Small intestine (tissue), 7 donors: ENCODE measurements around the gene RGS18. TPM values are rescaled to one million over a fixed set of nuclear protein-coding genes. Genes with fewer than 3 reads are reported as not detected.
"Not testable (repeated sequence)": the region's sequence is repeated elsewhere in the genome, so short reads cannot be mapped to it uniquely, and the experiment has no call there.

Experiments used
- DNase-seq, 2 donors: peaks; one replicate each; pipeline versions ENCODE4 v3.0.0 to v3.0.0-alpha.2; 2013
- FAIRE-seq: peaks from 2 replicates; lab custom pipeline; 2012; peaks lifted over from hg19 to GRCh38; lab: Jason Lieb, UNC
- H3K27ac ChIP-seq, 3 donors: one replicate each; pipeline ENCODE4 v1.5.1; 2013; ENCODE audit warnings: low read length in 2 of 3, mild to moderate bottlenecking in 2 of 3, control low read depth in 1 of 3, inconsistent platforms in 1 of 3, low read depth in 1 of 3, moderate library complexity in 1 of 3
- H3K27me3 ChIP-seq, 3 donors: one replicate each; pipeline ENCODE4 v1.6.1; 2013; ENCODE audit warnings: low read length in 3 of 3, inconsistent platforms in 1 of 3; ENCODE audit not compliant: control insufficient read depth in 3 of 3, insufficient read depth in 3 of 3
- H3K36me3 ChIP-seq, 3 donors: one replicate each; pipeline ENCODE4 v1.6.1; 2013; ENCODE audit warnings: low read length in 3 of 3, inconsistent platforms in 1 of 3, low read depth in 1 of 3, mild to moderate bottlenecking in 1 of 3, moderate library complexity in 1 of 3; ENCODE audit not compliant: control insufficient read depth in 3 of 3, insufficient read depth in 2 of 3
- H3K4me1 ChIP-seq, 3 donors: one replicate each; pipeline ENCODE4 v1.6.1; 2013; ENCODE audit warnings: low read length in 2 of 3, inconsistent platforms in 1 of 3, low read depth in 1 of 3, mild to moderate bottlenecking in 1 of 3, moderate library complexity in 1 of 3; ENCODE audit not compliant: control insufficient read depth in 3 of 3, insufficient read depth in 2 of 3
- H3K4me3 ChIP-seq, 3 donors: one replicate each; pipeline ENCODE4 v1.5.1; 2013; ENCODE audit warnings: low read length in 3 of 3, control low read depth in 1 of 3, inconsistent platforms in 1 of 3, low read depth in 1 of 3, mild to moderate bottlenecking in 1 of 3, moderate library complexity in 1 of 3
- H3K9me3 ChIP-seq, 2 donors: one replicate each; pipeline ENCODE4 v1.6.1; 2013; ENCODE audit warnings: low read depth in 1 of 2, low read length in 1 of 2; ENCODE audit not compliant: control insufficient read depth in 2 of 2, insufficient read depth in 1 of 2
- WGBS, 3 donors: extraction: QIAGEN DNeasy Blood & Tissue Kit; methylation state at CpG; one replicate each; pipeline ENCODE4 v1.1.7; 2013; 5-methylcytosine and 5-hydroxymethylcytosine counted together
- polyA plus RNA-seq, 4 donors: library from polyadenylated mRNA; stranded (reverse) in 3 of 4; unstranded in 1 of 4; fragments of 200-250 nt in 3 of 4; fragments of 120-200 nt in 1 of 4; gene quantifications; one replicate each; pipeline versions ENCODE4 v1.2.1 to v1.2.3, GENCODE V29; 2013
- donor health status: healthy with polysubstance abuse.
- donor health status: control.
- donor health status: control.
- donor health status: Bipolar disorder and iron deficiency.
- donor health status: healthy.

Gene RGS18
- polyA plus RNA-seq, 4 donors, result 0.48 to 4.9 (median 2.5) TPM

- FAIRE-seq (no peak), DNase-seq (no peak)
- H3K4me3 ChIP-seq, result no peak overlapping the region
- H3K4me1 ChIP-seq, result no peaks in the 10 kb centered on the region
- no peaks in the 10 kb centered on the region for H3K36me3 ChIP-seq
- H3K27ac ChIP-seq, result no peak overlapping the region
- no peaks in the 10 kb centered on the region for H3K27me3 ChIP-seq
- no peaks in the 10 kb centered on the region for H3K9me3 ChIP-seq
These were observed 1.2 kb upstream of the RGS18 start for GRCh38 chr1:192157067-192157466.

- WGBS, 3 donors, result 52 to 71% (median 61%) methylated on average over 4 of the region's 4 CpGs
- Histone ChIP-seq H3K27me3 (no peaks in the 10 kb centered on the region), H3K4me3 (no peak overlapping the region), H3K27ac (no peak overlapping the region), H3K9me3 (no peaks in the 10 kb centered on the region), H3K36me3 (no peaks in the 10 kb centered on the region), H3K4me1 (no peaks in the 10 kb centered on the region)
- no peak for FAIRE-seq
- no peak for DNase-seq
These were observed 752 bp downstream of the RGS18 start for GRCh38 chr1:192159014-192159413.

GRCh38 chr1:192159781-192160180, 1.5 kb downstream of the RGS18 start:
- H3K4me1 ChIP-seq, result no peaks in the 10 kb centered on the region
- 61 to 63% (median 61%) methylated on average over 2 of the region's 2 CpGs for WGBS, 3 donors
- H3K27ac ChIP-seq, result no peak overlapping the region
- H3K9me3 ChIP-seq, result peaks cover 0 to under 1% of the 10 kb centered on the region in 2 donors
- DNase-seq (no peak), FAIRE-seq (no peak)
- no peak overlapping the region for H3K4me3 ChIP-seq
- no peaks in the 10 kb centered on the region for H3K27me3 ChIP-seq
- no peaks in the 10 kb centered on the region for H3K36me3 ChIP-seq

GRCh38 chr1:192160196-192160595, 1.9 kb downstream of the RGS18 start:
- FAIRE-seq, result no peak
- Histone ChIP-seq H3K4me3 (no peak overlapping the region), H3K36me3 (no peaks in the 10 kb centered on the region), H3K27me3 (no peaks in the 10 kb centered on the region), H3K27ac (no peak overlapping the region), H3K4me1 (no peaks in the 10 kb centered on the region), H3K9me3 (peaks cover 0 to 4% of the 10 kb centered on the region in 2 donors)
- DNase-seq, result no peak
- WGBS, 3 donors, result 54 to 77% (median 73%) methylated on average over 1 of the region's 1 CpG

GRCh38 chr1:192161976-192162375, 3.7 kb downstream of the RGS18 start:
- Histone ChIP-seq H3K27me3 (no peaks in the 10 kb centered on the region), H3K4me3 (no peak overlapping the region), H3K36me3 (no peaks in the 10 kb centered on the region), H3K4me1 (no peaks in the 10 kb centered on the region), H3K27ac (no peak overlapping the region), H3K9me3 (peaks cover 0 to 6% of the 10 kb centered on the region in 2 donors)
- no peak for DNase-seq
- 82 to 91% (median 91%) methylated on average over 1 of the region's 1 CpG for WGBS, 3 donors
- no peak for FAIRE-seq

GRCh38 chr1:192162376-192162775, 4.1 kb downstream of the RGS18 start:
- no peak overlapping the region for H3K27ac ChIP-seq
- DNase-seq, result no peak
- WGBS, 3 donors, result 65 to 79% (median 72%) methylated on average over 5 of the region's 5 CpGs

GRCh38 chr1:192165002-192165401, 6.7 kb downstream of the RGS18 start:
- WGBS, 3 donors, result 73 to 87% (median 81%) methylated on average over 7 of the region's 7 CpGs
- not testable (repeated sequence) for H3K27me3 ChIP-seq, H3K4me1 ChIP-seq, H3K36me3 ChIP-seq, H3K9me3 ChIP-seq, H3K27ac ChIP-seq, H3K4me3 ChIP-seq, FAIRE-seq, DNase-seq

More at GRCh38 chr1:192162376-192162775, 4.1 kb downstream of the RGS18 start:
- H3K27me3 ChIP-seq, result no peaks in the 10 kb centered on the region
- no peaks in the 10 kb centered on the region for H3K4me1 ChIP-seq
- no peak for FAIRE-seq
- peaks cover 0 to 6% of the 10 kb centered on the region in 2 donors for H3K9me3 ChIP-seq
- no peak overlapping the region for H3K4me3 ChIP-seq
- H3K36me3 ChIP-seq, result no peaks in the 10 kb centered on the region

- Histone ChIP-seq H3K27ac (no peak overlapping the region), H3K9me3 (peaks cover 0 to 6% of the 10 kb centered on the region in 2 donors), H3K4me1 (no peaks in the 10 kb centered on the region), H3K36me3 (no peaks in the 10 kb centered on the region), H3K27me3 (no peaks in the 10 kb centered on the region), H3K4me3 (no peak overlapping the region)
- FAIRE-seq, result no peak
- WGBS, 3 donors, result 83 to 90% (median 87%) methylated on average over 1 of the region's 1 CpG
- no peak for DNase-seq
These were observed 8.7 kb downstream of the RGS18 start for GRCh38 chr1:192167011-192167410.
